Keratinocyte (primary cell): ENCODE measurements around the gene HPD.

Experiments used
- EZH2 ChIP-seq: IDR thresholded peaks from one replicate; pipeline ENCODE4 v1.6.1; 2012; ENCODE audit warnings: inconsistent platforms, mild to moderate bottlenecking, low read length, moderate library complexity
- TF ChIP-seq, protein P1 (sequence below), 3 experiments: IDR thresholded peaks in 1 of 3; conservative IDR thresholded peaks in 1 of 3; optimal IDR thresholded peaks in 1 of 3; 2 replicates in 2 of 3; 3 replicates in 1 of 3; pipeline versions ENCODE3 to v1.5.1; 2011; ENCODE audit warnings: low read length in 3 of 3, mild to moderate bottlenecking in 3 of 3, moderate library complexity in 2 of 3, control low read depth in 1 of 3, inconsistent platforms in 1 of 3; ENCODE audit not compliant: insufficient read depth in 2 of 3; ENCODE audit errors: extremely low read depth in 1 of 3

DNA sequence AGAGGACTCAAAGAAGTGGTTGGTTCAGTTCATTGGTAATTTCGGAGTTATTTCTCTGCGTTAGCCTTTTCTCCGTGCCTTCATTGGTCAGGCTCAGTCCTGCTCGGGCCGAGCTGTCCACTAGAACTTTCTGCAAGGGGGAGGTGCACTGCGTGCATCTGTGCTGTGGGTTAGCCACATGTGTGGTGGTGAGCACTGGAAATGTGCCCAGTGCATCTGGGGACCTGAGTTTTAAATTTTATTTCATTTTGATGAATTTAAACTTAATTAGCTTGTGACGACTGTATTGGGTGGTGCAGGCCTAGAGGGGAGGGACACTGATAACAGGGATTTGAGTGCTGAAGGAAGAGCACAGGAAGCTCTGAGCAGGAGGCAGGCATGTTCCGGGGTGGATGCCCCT lies 30.4 kb downstream of the HPD start:
- TF ChIP-seq, protein P1, sequence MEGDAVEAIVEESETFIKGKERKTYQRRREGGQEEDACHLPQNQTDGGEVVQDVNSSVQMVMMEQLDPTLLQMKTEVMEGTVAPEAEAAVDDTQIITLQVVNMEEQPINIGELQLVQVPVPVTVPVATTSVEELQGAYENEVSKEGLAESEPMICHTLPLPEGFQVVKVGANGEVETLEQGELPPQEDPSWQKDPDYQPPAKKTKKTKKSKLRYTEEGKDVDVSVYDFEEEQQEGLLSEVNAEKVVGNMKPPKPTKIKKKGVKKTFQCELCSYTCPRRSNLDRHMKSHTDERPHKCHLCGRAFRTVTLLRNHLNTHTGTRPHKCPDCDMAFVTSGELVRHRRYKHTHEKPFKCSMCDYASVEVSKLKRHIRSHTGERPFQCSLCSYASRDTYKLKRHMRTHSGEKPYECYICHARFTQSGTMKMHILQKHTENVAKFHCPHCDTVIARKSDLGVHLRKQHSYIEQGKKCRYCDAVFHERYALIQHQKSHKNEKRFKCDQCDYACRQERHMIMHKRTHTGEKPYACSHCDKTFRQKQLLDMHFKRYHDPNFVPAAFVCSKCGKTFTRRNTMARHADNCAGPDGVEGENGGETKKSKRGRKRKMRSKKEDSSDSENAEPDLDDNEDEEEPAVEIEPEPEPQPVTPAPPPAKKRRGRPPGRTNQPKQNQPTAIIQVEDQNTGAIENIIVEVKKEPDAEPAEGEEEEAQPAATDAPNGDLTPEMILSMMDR (optimal IDR thresholded peaks at IDR 0.05 in 1 of 3, IDR thresholded peaks at IDR 0.05 in 1 of 3, conservative IDR thresholded peaks at IDR 0.05 in 1 of 3; ENCODE audit: extremely low read depth in 1 of 3, insufficient read depth in 2 of 3, low read length in 3 of 3): no peak
- no peak for TF ChIP-seq EZH2
